LHCN-M2 (cell line): Measurements from ENCODE around the gene PRKAR1B. TPM values are rescaled to one million over a fixed set of nuclear protein-coding genes. Genes with fewer than 3 reads are reported as not detected.
"Not testable (repeated sequence)": the region's sequence is repeated elsewhere in the genome, so short reads cannot be mapped to it uniquely, and the experiment has no call there.

Source experiments
- DNase-seq: peaks from one replicate; pipeline ENCODE4 v3.0.0-alpha.2; 2012; ENCODE audit warnings: low read depth
- total RNA-seq: library from RNA; depleted of rRNA; stranded (reverse); fragments of >200 nt; gene quantifications from 2 replicates; pipeline ENCODE4 v1.2.3, GENCODE V29; 2014

The PRKAR1B gene
- total RNA-seq, 1 experiment from 2014 or later, result 23.0 TPM

GRCh38 chr7:646487-646886, 80.6 kb downstream of the PRKAR1B start:
- no peak for DNase-seq

GRCh38 chr7:645606-646005, 81.5 kb downstream of the PRKAR1B start:
- DNase-seq, result no peak

GRCh38 chr7:644381-645305, 82.4 kb downstream of the PRKAR1B start:
- no peak for DNase-seq

GRCh38 chr7:641966-642365, 85.1 kb downstream of the PRKAR1B start:
- no peak for DNase-seq

GRCh38 chr7:641269-641671, 85.8 kb downstream of the PRKAR1B start:
- peak; percentile 85 for DNase-seq

GRCh38 chr7:638256-639011, 88.6 kb downstream of the PRKAR1B start:
- DNase-seq, result no peak

- DNase-seq, result no peak
Observed at GRCh38 chr7:637826-638225, 89.3 kb downstream of the PRKAR1B start.

- DNase-seq, result no peak
Observed at GRCh38 chr7:636396-636795, 90.7 kb downstream of the PRKAR1B start.

- not testable (repeated sequence) for DNase-seq
Observed at GRCh38 chr7:635687-636382, 91.2 kb downstream of the PRKAR1B start.

GRCh38 chr7:635227-635626, 91.9 kb downstream of the PRKAR1B start:
- DNase-seq, result no peak

- no peak for DNase-seq
Observed at GRCh38 chr7:633381-634018, 93.6 kb downstream of the PRKAR1B start.

GRCh38 chr7:632831-633210, 94.3 kb downstream of the PRKAR1B start:
- no peak for DNase-seq

GRCh38 chr7:631964-632830, 94.9 kb downstream of the PRKAR1B start:
- no peak for DNase-seq

GRCh38 chr7:631291-631711, 95.8 kb downstream of the PRKAR1B start:
- no peak for DNase-seq

GRCh38 chr7:630539-630938, 96.5 kb downstream of the PRKAR1B start:
- DNase-seq, result no peak

- no peak for DNase-seq
Observed at GRCh38 chr7:630111-630511, 97.0 kb downstream of the PRKAR1B start.

GRCh38 chr7:628826-629225, 98.3 kb downstream of the PRKAR1B start:
- DNase-seq, result no peak

- no peak for DNase-seq
Observed at GRCh38 chr7:628402-628763, 98.7 kb downstream of the PRKAR1B start.

- no peak for DNase-seq
Observed at GRCh38 chr7:627661-628401, 99.2 kb downstream of the PRKAR1B start.

GRCh38 chr7:625376-625971, 101.6 kb downstream of the PRKAR1B start:
- no peak for DNase-seq
